ENCODE results near the gene ALDOA.
"Not testable (repeated sequence)": the region's sequence is repeated elsewhere in the genome, so short reads cannot be mapped to it uniquely, and the experiment has no call there.

Gene ALDOA

DNA sequence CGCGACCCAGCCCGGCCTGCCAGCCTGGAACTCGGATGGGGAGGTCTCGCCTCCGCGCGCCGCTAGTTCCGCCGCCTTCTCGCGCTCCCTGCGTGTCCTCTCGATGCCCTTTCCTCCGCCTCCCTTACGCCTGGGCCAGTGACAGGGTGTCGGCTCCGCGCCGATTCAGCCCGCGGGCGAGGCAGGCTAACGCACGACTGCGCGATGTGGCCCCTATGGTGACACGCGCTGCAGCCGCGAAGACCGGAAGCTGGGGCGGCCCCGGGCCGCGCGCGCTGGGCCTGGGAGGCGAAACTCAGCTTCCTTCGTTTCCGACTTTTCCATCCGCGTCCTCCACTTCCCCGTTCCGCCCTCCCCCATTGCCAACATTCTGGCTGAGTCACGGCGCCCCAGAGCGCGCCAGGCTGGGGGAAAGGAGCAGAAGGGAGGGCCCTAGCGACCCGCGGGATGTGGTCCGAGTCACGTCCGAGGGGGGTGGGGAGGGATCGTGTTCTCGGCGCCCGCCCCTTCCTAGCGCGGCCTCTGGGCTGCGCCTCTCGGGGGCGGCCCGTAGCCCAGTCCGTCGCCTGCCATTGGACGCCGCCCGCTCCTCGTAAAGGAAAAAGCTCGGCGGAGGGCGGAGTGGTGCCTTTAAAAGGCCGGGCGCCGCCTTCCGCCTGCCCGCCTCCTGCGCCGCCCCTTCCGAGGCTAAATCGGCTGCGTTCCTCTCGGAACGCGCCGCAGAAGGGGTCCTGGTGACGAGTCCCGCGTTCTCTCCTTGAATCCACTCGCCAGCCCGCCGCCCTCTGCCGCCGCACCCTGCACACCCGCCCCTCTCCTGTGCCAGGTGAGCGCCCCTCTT is at the start of gene ALDOA:
Gene ALDOA, plus strand, starts transcription at position 659 of the 841 bp plus-strand sequence. CDS start 1,138 bp downstream, outside the sequence.
- DNase-seq (ENCODE audit: low spot score) = peak; percentile 97

DNA sequence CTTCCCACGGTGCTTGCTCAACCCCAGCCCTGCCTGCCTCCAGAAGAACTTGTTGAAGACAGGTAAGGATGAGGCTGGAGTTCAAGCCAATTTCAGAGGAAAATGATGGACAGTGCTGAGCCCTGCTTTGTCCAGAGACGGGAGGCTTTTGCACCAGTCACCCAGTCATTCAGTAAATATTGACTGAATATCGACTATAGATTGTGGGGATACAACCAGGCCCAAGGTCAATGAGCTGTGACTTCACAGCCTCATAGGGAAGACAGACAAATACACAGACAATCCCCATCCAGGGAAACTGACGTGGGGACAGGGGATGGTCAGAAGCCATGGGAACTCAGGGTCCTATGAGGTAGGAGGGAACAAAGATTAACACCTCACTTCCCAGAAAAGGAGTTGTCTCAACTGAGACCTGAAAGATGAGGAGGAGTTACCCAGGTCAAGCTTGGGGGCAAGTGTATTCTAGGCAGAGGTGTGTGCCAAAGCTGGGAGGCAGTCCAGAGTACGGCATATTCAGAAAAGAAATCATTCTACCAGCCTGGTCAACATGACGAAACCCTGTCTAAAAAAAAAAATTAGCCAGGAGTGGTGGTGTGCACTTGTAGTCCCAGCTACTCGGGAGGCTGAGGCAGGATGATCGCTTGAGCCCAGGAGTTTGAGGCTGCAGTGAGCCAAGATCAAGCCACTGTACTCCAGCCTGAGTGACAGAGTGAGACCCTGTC is 48.8 kb upstream of the ALDOA start:
- no peak for DNase-seq (ENCODE audit: low spot score)

DNA sequence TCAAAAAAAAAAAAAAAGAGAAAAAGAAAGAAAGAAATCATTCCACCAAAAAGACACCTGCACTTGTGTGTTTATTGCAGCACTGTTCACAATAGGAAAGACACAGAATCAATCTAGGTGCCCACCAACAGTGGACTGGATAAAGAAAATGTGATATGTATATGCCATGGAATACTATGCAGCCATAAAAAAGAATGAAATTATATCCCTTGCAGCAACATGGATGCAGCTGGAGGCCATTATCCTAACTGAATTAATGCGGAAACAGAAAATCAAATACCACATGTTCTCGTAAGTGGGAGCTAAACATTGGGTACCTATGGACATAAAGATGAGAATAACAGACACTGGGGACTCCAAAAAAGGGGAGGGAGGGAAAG is 48.3 kb upstream of the ALDOA start:
- DNase-seq (ENCODE audit: low spot score) = no peak

DNA sequence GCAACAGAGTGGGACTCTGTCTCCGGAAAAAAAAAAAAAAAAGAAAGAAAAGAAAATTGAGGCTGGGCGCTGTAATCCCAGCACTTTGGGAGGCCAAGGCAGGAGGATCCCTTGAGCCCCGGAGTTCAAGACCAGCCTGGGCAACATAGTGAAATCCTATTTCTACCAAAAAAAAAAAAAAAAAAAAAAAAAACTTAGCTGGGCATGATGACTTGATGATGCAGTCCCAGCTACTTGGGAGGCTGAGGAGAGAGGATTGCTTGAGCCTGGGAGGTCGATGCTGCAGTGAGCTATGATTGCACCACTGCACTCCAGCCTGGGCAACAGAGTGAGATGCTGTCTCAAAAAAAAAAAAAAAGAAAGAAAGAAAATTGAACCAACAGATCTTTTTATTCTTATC is 47.6 kb upstream of the ALDOA start:
- not testable (repeated sequence) for DNase-seq (ENCODE audit: low spot score)

DNA sequence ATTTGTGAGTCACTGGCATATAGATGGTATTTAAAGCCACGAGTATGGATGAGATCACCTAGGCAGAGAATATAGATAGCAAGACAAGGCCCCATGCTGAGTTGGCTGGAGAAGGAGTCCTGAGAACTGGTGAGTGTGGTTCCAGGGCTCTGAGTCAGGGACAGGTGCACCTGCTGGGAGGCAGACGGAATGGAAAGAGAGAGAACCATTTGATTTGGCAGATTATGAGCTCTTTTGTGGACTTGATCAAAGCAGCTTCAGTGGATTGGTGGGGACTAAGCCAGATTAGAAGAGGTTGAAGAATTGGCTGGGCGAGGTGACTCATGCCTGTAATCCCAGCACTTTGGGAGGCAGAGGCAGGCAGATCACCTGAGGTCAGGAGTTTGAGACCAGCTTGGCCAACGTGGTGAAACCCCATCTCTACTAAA is 46.8 kb upstream of the ALDOA start:
- no peak for DNase-seq (ENCODE audit: low spot score)

DNA sequence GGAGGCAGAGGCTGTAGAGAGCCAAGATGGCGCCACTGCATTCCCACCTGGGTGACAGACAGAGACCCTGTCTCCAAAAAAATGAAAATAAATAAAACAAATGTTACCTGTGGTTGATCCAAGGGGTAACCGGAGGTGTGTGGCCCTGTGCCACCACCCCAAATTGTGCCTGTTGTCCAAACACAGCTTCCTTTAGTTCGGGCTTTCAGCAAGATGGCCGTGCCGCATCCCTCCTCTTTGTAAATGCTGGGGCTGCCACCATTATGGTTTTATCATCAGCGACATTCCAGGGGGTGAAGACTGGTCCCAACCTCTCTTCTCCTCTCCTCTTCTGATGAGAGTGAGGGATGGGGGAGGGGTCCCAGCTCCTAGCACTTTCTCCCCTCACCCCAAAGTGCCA is 42.7 kb upstream of the ALDOA start, which contains the start of gene C16orf92:
Gene C16orf92, plus strand, starts transcription at position 312 of the 400 bp plus-strand sequence. CDS start 143 bp downstream, outside the sequence.
- DNase-seq (ENCODE audit: low spot score) = no peak

GRCh38 chr16:30023586-30023985 is 42.0 kb upstream of the ALDOA start:
- DNase-seq (ENCODE audit: low spot score) = no peak

DNA sequence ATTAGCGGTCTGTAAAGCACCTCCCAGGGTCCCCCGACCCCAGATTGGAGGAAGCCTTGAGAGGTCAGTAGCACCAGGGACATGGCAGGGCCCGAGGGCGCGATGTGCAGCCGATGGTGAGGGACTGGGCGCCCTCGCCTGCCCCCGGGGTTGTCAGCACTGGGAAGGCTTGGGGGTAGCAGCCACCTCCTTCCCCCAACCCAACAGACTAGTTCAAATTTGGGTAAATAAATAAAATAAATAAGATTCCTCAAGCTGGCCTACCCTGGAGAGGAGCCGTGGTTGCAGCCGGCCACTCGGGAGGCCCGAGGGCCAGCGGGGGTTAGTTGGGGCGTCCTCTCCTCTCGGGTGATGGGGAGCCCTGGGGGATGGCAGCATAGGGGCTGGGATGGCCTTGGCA is 41.1 kb upstream of the ALDOA start:
- no peak for DNase-seq (ENCODE audit: low spot score)

DNA sequence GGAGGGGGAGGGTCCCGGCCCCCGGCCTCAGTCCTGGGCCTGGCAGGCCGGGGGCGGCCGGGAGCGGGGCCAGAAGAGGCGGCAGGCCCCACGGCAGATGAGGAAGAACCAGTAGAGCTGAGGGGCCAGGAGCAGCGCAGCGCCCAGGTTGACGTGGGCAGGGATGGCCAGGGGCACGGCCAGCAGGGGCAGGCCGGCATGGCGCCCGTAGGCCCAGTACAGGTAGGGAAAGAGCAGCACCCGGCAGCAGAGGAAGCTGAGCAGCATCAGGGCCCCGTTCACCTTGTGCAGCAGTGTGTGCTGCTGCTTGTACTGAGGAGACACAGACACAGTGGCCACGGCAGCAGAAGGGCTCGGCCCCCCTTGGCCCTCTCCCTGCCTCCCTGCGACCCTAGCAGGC is 40.4 kb upstream of the ALDOA start:
- DNase-seq (ENCODE audit: low spot score) = no peak

GRCh38 chr16:30025574-30025973 is 40.0 kb upstream of the ALDOA start:
- DNase-seq (ENCODE audit: low spot score) = no peak

- no peak for DNase-seq (ENCODE audit: low spot score)
These were observed 39.1 kb upstream of the ALDOA start for GRCh38 chr16:30026449-30026848.

GRCh38 chr16:30027588-30028437 is 37.7 kb upstream of the ALDOA start:
- no peak for DNase-seq (ENCODE audit: low spot score)

DNA sequence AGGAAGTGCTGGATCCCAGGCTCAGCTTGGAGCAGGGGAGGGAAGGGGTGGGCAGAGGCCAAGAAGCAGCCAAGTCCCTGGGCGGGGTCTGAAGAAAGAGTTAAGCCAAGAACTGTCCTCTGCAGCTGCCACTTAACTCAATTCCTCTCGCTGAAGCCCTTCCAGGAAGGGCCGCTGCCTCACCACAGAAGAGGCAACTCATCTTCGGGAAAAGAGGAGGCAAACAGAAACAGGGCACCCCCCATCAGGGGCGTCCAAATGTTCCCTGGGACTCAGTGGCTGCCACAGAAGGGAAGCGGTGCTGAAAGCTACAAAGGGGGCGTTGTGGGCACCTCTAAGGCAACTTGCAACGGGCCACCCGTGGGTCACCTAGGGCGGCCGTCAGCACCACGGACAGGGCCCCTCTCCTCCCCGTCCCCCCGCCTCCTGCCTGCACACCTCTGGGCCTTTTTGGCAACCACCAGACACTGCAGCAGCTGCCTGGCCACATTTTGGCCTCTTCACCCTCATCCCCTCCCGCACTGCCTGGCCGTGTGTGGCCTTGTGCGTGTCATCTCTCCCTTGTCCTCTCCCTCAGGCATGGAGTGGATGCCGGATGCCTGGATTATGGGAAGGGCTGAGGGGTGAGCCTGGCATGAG is 37.0 kb upstream of the ALDOA start:
- no peak for DNase-seq (ENCODE audit: low spot score)

DNA sequence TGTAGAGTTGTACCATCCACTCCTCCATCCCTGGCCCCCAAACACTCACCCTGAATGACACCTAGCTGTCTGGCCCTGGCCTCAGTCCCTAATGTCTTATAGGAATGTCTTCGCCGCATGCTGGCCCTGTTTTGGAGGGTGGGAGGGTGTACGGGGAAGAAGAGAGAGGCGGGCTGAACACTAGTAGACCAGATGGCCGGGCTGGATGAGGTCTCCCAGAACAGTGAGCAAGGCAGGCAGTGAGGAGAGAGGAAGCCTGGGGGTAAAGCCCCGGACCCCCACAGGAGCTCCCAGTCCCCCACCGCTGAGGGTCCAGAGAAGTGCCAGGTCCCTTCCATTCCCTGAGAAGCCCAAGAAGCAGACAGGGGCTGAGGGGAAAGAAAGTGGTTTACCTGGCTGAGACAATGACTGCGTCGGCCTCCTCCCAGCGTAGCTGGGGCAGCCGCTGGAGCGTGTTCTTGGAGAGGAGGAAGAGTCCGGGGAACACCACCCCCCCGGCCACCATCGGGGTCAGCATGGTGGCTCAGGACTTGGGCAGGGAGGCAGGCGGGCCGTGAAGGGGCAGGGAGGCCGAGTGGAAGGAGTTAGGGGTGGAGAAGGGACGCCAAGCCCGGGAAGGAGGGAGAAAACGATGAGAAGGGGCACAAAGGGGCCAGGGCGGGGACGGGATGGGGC is 35.4 kb upstream of the ALDOA start:
- DNase-seq (ENCODE audit: low spot score) = no peak

GRCh38 chr16:30030841-30031413 is 34.6 kb upstream of the ALDOA start, which contains the start of gene TLCD3B:
TLCD3B (minus strand) TSS chr16:30031271; CDS start chr16:30030527, 744 bp downstream.
- no peak for DNase-seq (ENCODE audit: low spot score)

DNA sequence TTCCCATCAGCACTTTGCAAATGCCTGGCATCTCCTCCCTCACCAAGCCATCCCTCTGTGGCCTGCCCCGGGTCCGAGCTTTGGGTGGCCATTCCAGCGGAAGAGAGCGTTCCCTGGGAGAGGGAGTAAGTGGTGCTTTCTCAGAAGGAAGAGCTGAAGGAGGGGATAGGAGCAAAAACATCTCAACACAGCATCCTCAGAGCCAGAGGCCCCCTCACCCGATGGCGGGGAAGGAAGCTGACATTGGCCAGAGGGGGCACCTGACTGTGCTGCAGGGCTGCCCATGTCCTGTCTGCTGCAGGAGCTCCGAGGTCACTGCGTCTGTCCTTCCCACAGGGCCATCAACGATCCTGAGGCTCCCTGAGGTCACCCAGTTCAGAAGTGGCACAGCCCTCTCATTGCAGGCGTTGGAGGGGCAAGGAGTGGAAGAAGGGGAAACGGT is 34.1 kb upstream of the ALDOA start:
- DNase-seq (ENCODE audit: low spot score) = no peak

- DNase-seq (ENCODE audit: low spot score) = peak; percentile 71
These were observed 33.3 kb upstream of the ALDOA start for GRCh38 chr16:30032083-30032819.

DNA sequence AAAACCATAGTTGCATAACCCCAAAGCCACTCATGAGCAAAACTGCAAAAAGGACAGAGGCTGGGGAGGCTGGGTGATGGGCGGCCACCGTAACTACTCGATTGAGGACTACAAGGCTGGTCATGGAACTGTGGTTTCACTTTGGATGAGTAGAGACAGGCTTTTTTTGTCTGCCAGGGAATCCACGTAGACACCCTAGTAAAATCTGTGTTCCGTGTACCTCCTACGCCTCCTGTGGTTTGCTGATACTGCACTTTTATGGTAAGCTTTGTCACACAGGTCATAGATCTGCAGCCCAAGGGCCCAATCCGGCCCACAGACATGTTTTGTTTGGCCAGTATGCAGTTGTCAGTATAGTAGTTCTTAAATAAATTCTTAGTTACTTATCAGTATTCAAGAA is 32.3 kb upstream of the ALDOA start:
- no peak for DNase-seq (ENCODE audit: low spot score)

GRCh38 chr16:30040221-30040620 is 25.3 kb upstream of the ALDOA start:
- no peak for DNase-seq (ENCODE audit: low spot score)

GRCh38 chr16:30040690-30041089 is 24.9 kb upstream of the ALDOA start:
- not testable (repeated sequence) for DNase-seq (ENCODE audit: low spot score)
